Esophagus (tissue), 2 donors: Measurements from ENCODE around the gene ZBTB33. TPM values are rescaled to one million over a fixed set of nuclear protein-coding genes. Genes with fewer than 3 reads are reported as not detected.

Experiments
- H3K27ac ChIP-seq, 2 donors: one replicate each; pipeline ENCODE4 v1.5.1; 2013; ENCODE audit warnings: low read depth in 2 of 2, mild to moderate bottlenecking in 2 of 2, inconsistent platforms in 1 of 2, low read length in 1 of 2, moderate library complexity in 1 of 2
- H3K27me3 ChIP-seq, 2 donors: one replicate each; pipeline ENCODE4 v1.6.1; 2013; ENCODE audit warnings: low read length in 2 of 2, control low read depth in 1 of 2, mild to moderate bottlenecking in 1 of 2; ENCODE audit not compliant: insufficient read depth in 2 of 2, control insufficient read depth in 1 of 2
- H3K36me3 ChIP-seq, 2 donors: one replicate each; pipeline ENCODE4 v1.6.1; 2013; ENCODE audit warnings: low read length in 1 of 2; ENCODE audit not compliant: control insufficient read depth in 2 of 2, insufficient read depth in 2 of 2
- H3K4me1 ChIP-seq, 2 donors: one replicate each; pipeline ENCODE4 v1.6.1; 2013; ENCODE audit warnings: low read length in 1 of 2; ENCODE audit not compliant: control insufficient read depth in 2 of 2, insufficient read depth in 2 of 2
- H3K4me3 ChIP-seq, 2 donors: one replicate each; pipeline ENCODE4 v1.5.1; 2013; ENCODE audit warnings: low read length in 2 of 2, mild to moderate bottlenecking in 2 of 2, low read depth in 1 of 2, moderate library complexity in 1 of 2
- H3K9me3 ChIP-seq, 2 donors: one replicate each; pipeline ENCODE4 v1.6.1; 2013; ENCODE audit warnings: mild to moderate bottlenecking in 2 of 2, low read depth in 1 of 2, low read length in 1 of 2, moderate library complexity in 1 of 2; ENCODE audit not compliant: control insufficient read depth in 2 of 2, insufficient read depth in 1 of 2
- WGBS, 2 donors: extraction: QIAGEN DNeasy Blood & Tissue Kit; methylation state at CpG; one replicate each; pipeline ENCODE4 v1.1.7; 2013; 5-methylcytosine and 5-hydroxymethylcytosine counted together
- polyA plus RNA-seq, 2 donors: library from polyadenylated mRNA; stranded (reverse); fragments of 200-250 nt; gene quantifications; one replicate each; pipeline ENCODE4 v1.2.3, GENCODE V29; 2013
- donor health status: healthy with polysubstance abuse.
- donor health status: Bipolar disorder and iron deficiency.

Gene ZBTB33
- polyA plus RNA-seq, result 1 to 10 TPM; 3.1 to 4.8 TPM

- no peaks in the 10 kb centered on the region for H3K36me3 ChIP-seq
- H3K27ac ChIP-seq, result peak within 1 kb of the TSS; percentile 86 to 95
- 0 to 33% methylated on average over 60 to 75 of the region's 75 CpGs for WGBS, 2 donors
- H3K4me3 ChIP-seq, result peak within 1 kb of the TSS; percentile 75 to 76
- H3K27me3 ChIP-seq, result no peaks in the 10 kb centered on the region
- H3K4me1 ChIP-seq, result no peaks in the 10 kb centered on the region
- H3K9me3 ChIP-seq, result no peaks in the 10 kb centered on the region
Measured at GRCh38 chrX:120250522-120251271, at the start of gene ZBTB33. Gene ZBTB33, plus strand, starts transcription at chrX:120250812. Its CDS starts 2,604 bp downstream, at chrX:120253416.

- peaks cover 0 to 4% of the 10 kb centered on the region in 2 donors for H3K27me3 ChIP-seq
- no peaks in the 10 kb centered on the region for H3K9me3 ChIP-seq
- H3K36me3 ChIP-seq, result no peaks in the 10 kb centered on the region
- no peak overlapping the region for H3K27ac ChIP-seq
- H3K4me1 ChIP-seq, result no peaks in the 10 kb centered on the region
- WGBS, 2 donors, result 84 to 97% methylated on average over 11 of the region's 11 CpGs
- no peak overlapping the region for H3K4me3 ChIP-seq
Measured at GRCh38 chrX:120200851-120201250, 49.8 kb upstream of the ZBTB33 start.

GRCh38 chrX:120205816-120206753 lies 44.5 kb upstream of the ZBTB33 start:
- Histone ChIP-seq H3K36me3 (no peaks in the 10 kb centered on the region), H3K9me3 (no peaks in the 10 kb centered on the region), H3K27me3 (peaks cover 0 to 4% of the 10 kb centered on the region in 2 donors), H3K4me3 (no peak overlapping the region), H3K4me1 (no peaks in the 10 kb centered on the region), H3K27ac (no peak overlapping the region)
- 73 to 82% methylated on average over 12 of the region's 12 CpGs for WGBS, 2 donors

GRCh38 chrX:120207009-120207605 lies 43.5 kb upstream of the ZBTB33 start:
- H3K27ac ChIP-seq, result no peak overlapping the region
- WGBS, 2 donors, result 84 to 88% methylated on average over 8 of the region's 8 CpGs

GRCh38 chrX:120213438-120214265 lies 37.0 kb upstream of the ZBTB33 start:
- no peaks in the 10 kb centered on the region for H3K27me3 ChIP-seq
- no peaks in the 10 kb centered on the region for H3K36me3 ChIP-seq
- 26 to 28% methylated on average over 8 of the region's 8 CpGs for WGBS, 2 donors
- no peak overlapping the region for H3K27ac ChIP-seq
- no peaks in the 10 kb centered on the region for H3K4me1 ChIP-seq
- no peaks in the 10 kb centered on the region for H3K9me3 ChIP-seq
- no peak overlapping the region for H3K4me3 ChIP-seq

More at GRCh38 chrX:120207009-120207605, 43.5 kb upstream of the ZBTB33 start:
- Histone ChIP-seq H3K4me1 (no peaks in the 10 kb centered on the region), H3K9me3 (no peaks in the 10 kb centered on the region), H3K27me3 (peaks cover 0 to 4% of the 10 kb centered on the region in 2 donors), H3K4me3 (no peak overlapping the region), H3K36me3 (no peaks in the 10 kb centered on the region)

- Histone ChIP-seq H3K4me1 (no peaks in the 10 kb centered on the region), H3K36me3 (no peaks in the 10 kb centered on the region), H3K27ac (no peak overlapping the region), H3K9me3 (no peaks in the 10 kb centered on the region), H3K27me3 (no peaks in the 10 kb centered on the region), H3K4me3 (no peak overlapping the region)
- WGBS, 2 donors, result 79 to 92% methylated on average over 6 to 8 of the region's 8 CpGs
Measured at GRCh38 chrX:120223374-120223773, 27.2 kb upstream of the ZBTB33 start.

GRCh38 chrX:120224388-120224787 lies 26.2 kb upstream of the ZBTB33 start:
- H3K36me3 ChIP-seq, result no peaks in the 10 kb centered on the region
- WGBS, 2 donors, result 84 to 92% methylated on average over 4 of the region's 4 CpGs
- no peak overlapping the region for H3K4me3 ChIP-seq
- no peak overlapping the region for H3K27ac ChIP-seq
- no peaks in the 10 kb centered on the region for H3K27me3 ChIP-seq
- H3K4me1 ChIP-seq, result no peaks in the 10 kb centered on the region
- H3K9me3 ChIP-seq, result no peaks in the 10 kb centered on the region

GRCh38 chrX:120228187-120228908 lies 22.3 kb upstream of the ZBTB33 start:
- H3K36me3 ChIP-seq, result no peaks in the 10 kb centered on the region
- H3K4me1 ChIP-seq, result no peaks in the 10 kb centered on the region
- no peaks in the 10 kb centered on the region for H3K27me3 ChIP-seq
- no peak overlapping the region for H3K27ac ChIP-seq
- no peak overlapping the region for H3K4me3 ChIP-seq
- H3K9me3 ChIP-seq, result no peaks in the 10 kb centered on the region
- 77 to 78% methylated on average over 9 of the region's 9 CpGs for WGBS, 2 donors
